AG04449 (cell line): ENCODE results near the gene PTPN21.

Source experiments
- CTCF ChIA-PET: fragments of 350-600 bp; formaldehyde crosslinking; extraction: SDS; loops from one replicate; lab custom pipeline; 2021; ENCODE audit warnings: antibody characterized with exemption; lab: Yijun Ruan, JAX
- POLR2A ChIA-PET: fragments of 400-600, 350-600 bp; formaldehyde crosslinking; extraction: SDS; loops from one replicate; lab custom pipeline; 2020; ENCODE audit warnings: antibody characterized with exemption, inconsistent platforms; lab: Yijun Ruan, JAX
- DNase-seq: peaks from one replicate; pipeline ENCODE4 v3.0.0-alpha.2; 2010; ENCODE audit warnings: low read depth, low spot score
- H3K4me3 ChIP-seq: 2 replicates; pipeline ENCODE4 v1.5.1; 2011; ENCODE audit warnings: low read depth, mild to moderate bottlenecking, control low read depth, low read length
- TF ChIP-seq, protein P1 (sequence below): IDR thresholded peaks from one replicate; pipeline ENCODE4 v1.5.1; 2011; ENCODE audit warnings: mild to moderate bottlenecking, moderate library complexity, low read length, control low read depth, inconsistent platforms; ENCODE audit not compliant: insufficient read depth; ENCODE audit errors: missing control alignments

Gene PTPN21

DNA sequence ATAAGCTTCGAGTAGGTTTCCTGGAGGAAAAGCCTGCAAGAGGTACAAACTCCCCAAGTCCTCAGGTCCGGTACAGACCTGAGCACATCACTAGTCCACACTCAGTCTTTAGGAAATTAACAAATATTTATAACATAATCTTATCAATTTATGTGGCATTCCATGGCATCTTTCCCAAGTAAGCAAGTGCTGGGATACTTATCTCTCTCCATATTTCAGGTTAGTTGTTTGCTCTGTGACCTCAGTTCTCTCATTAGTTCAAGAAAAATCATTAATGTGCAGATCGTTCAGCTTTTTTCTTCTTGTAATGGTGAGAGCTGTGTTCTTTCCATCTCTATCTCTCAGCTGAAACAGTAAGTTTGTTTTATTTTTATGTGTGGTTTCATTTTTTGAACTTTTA, 134.6 kb downstream of the PTPN21 start:
- no peak for DNase-seq
- no peak overlapping the region for H3K4me3 ChIP-seq
- TF ChIP-seq, protein P1, sequence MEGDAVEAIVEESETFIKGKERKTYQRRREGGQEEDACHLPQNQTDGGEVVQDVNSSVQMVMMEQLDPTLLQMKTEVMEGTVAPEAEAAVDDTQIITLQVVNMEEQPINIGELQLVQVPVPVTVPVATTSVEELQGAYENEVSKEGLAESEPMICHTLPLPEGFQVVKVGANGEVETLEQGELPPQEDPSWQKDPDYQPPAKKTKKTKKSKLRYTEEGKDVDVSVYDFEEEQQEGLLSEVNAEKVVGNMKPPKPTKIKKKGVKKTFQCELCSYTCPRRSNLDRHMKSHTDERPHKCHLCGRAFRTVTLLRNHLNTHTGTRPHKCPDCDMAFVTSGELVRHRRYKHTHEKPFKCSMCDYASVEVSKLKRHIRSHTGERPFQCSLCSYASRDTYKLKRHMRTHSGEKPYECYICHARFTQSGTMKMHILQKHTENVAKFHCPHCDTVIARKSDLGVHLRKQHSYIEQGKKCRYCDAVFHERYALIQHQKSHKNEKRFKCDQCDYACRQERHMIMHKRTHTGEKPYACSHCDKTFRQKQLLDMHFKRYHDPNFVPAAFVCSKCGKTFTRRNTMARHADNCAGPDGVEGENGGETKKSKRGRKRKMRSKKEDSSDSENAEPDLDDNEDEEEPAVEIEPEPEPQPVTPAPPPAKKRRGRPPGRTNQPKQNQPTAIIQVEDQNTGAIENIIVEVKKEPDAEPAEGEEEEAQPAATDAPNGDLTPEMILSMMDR = no peak
- ChIA-PET POLR2A (no interaction called here), CTCF (no interaction called here)

- no peak for DNase-seq
- no peak overlapping the region for H3K4me3 ChIP-seq
- TF ChIP-seq, protein P1 = no peak
- ChIA-PET POLR2A (no interaction called here), CTCF (no interaction called here)
Measured at GRCh38 chr14:88417594-88417993, 137.2 kb downstream of the PTPN21 start.
